ENCODE results near the gene NUB1.
"Not testable (repeated sequence)": the region's sequence is repeated elsewhere in the genome, so short reads cannot be mapped to it uniquely, and the experiment has no call there.

NUB1 gene

DNA sequence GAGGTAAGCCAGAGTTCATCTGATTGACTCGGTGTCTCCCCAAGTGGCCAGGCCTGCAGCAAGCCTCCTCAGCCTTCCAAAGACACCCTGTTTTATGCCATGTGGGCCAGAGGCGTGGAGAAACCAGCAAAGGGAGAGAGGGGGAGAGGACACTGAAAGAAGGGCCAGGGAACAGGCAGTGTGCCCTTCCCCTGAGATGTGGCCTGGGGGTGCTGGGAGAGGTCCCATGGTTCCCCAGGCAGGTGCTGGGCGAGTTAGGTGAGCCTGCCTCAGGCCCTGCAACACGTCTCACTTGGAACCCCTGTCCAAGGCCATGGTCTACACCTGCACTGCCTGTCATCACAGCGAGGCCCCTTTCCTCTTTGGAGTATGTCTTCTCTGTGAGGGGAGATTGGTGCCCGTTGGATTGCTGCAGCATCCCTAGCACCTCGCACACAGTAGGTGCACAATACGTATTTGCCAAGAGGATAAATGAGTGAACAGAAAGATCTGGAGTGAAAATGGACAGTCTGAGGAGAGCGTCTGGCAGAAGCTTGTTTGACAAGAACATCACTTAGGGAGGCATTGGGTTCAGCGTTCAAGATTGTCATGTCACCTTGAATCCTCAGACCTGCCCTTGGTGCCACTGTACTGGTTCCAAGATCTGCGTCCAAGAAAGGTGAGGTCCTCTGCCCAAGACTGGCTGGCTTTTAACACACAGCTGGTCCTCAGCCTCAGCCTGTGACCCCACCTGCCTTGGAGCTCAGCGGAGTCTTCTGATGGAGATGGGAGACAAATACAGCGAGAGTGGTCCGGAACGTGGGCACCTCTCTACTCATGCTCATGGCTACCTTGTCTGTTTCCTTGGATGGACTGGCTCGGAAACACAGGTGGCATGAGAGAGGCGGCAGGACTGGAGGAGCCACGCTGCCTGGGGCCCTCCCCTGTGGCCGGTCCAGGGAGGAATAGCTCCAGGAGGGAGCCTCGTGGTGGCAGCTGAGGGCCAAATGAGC is 39.8 kb upstream of the NUB1 start:
- Histone ChIP-seq H3F3A (ENCODE audit: control insufficient read depth, insufficient read depth) (no peaks in the 10 kb centered on the region), H4K20me1 (ENCODE audit: control insufficient read depth, insufficient read depth, low read depth, low read length) (no peaks in the 10 kb centered on the region), H3K27me3 (ENCODE audit: control insufficient read depth, low read length) (peaks cover 38% of the 10 kb centered on the region), H3K4me1 (ENCODE audit: control insufficient read depth, low read length) (peaks cover 9% of the 10 kb centered on the region), H3K4me2 (ENCODE audit: low read length) (no peak overlapping the region), H3K27ac (ENCODE audit: low read depth, low read length) (no peak overlapping the region), H3K9me2 (replicated peaks; ENCODE audit: control insufficient read depth, low read length) (no peaks in the 10 kb centered on the region), H3K9me3 (ENCODE audit: control insufficient read depth, insufficient read depth, low read length) (no peaks in the 10 kb centered on the region), H3K36me3 (ENCODE audit: control insufficient read depth, low read length) (no peaks in the 10 kb centered on the region), H3K4me3 (ENCODE audit: low read length) (no peak overlapping the region), H3K79me2 (ENCODE audit: control insufficient read depth, low read length) (no peaks in the 10 kb centered on the region)
- TF ChIP-seq EZH2phosphoT487 (IDR thresholded peaks at IDR 0.05; ENCODE audit: borderline replicate concordance, low read length) (no peak), CTCF (IDR thresholded peaks at IDR 0.05; ENCODE audit: low read depth, low read length, poor library complexity, severe bottlenecking) (no peak)

- H3K9me3 ChIP-seq (ENCODE audit: control insufficient read depth, insufficient read depth, low read length); H4K20me1 ChIP-seq (ENCODE audit: control insufficient read depth, insufficient read depth, low read depth, low read length); H3K4me1 ChIP-seq (ENCODE audit: control insufficient read depth, low read length); H3K79me2 ChIP-seq (ENCODE audit: control insufficient read depth, low read length); H3K27ac ChIP-seq (ENCODE audit: low read depth, low read length); H3F3A ChIP-seq (ENCODE audit: control insufficient read depth, insufficient read depth); H3K36me3 ChIP-seq (ENCODE audit: control insufficient read depth, low read length); H3K4me2 ChIP-seq (ENCODE audit: low read length); H3K9me2 ChIP-seq (replicated peaks; ENCODE audit: control insufficient read depth, low read length); H3K4me3 ChIP-seq (ENCODE audit: low read length): not testable (repeated sequence)
- H3K27me3 ChIP-seq (ENCODE audit: control insufficient read depth, low read length), result peaks cover 47% of the 10 kb centered on the region
Measured at GRCh38 chr7:151304251-151304650, 37.4 kb upstream of the NUB1 start.

DNA sequence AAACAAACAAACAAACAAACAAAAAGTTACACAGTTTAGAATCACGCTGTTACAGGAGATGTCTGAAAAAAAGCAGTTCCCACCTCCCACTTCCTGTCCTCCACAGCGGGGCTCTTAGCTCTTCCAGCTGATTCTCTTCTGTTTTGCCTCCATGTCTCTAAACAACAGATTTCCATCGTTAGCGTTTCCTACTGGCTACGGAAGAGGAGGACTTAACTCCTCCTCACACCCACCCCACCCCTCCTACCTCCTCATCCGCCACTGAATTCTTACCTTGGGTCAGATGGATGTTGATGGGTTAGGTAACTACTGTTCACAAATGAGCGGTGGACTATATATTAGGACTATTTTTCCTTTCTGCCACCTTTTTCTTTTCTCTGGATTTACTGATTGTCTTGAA is 36.8 kb upstream of the NUB1 start:
- Histone ChIP-seq H3K4me2 (ENCODE audit: low read length) (no peak overlapping the region), H3K4me3 (ENCODE audit: low read length) (no peak overlapping the region)
- TF ChIP-seq CTCF (IDR thresholded peaks at IDR 0.05; ENCODE audit: low read depth, low read length, poor library complexity, severe bottlenecking) (no peak), EZH2phosphoT487 (IDR thresholded peaks at IDR 0.05; ENCODE audit: borderline replicate concordance, low read length) (no peak)

DNA sequence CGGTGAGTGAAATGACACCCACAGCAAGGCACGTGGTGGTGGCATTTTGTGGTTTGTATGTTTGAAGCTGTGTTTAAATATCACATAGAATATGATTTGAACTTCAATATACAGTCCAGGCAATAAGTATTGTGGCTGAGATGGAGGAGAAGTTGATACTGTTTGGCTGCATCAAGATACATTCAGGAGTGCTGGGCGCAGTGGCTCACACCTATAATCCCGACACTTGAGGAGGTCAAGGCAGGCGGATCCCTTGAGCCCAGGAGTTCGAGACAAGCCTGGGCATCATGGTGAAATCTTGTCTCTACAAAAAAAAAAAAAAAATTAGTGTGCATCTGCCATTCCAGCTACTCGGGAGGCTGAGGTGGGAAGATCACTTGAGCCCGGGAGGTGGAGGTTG is 35.2 kb upstream of the NUB1 start:
- TF ChIP-seq CTCF (IDR thresholded peaks at IDR 0.05; ENCODE audit: low read depth, low read length, poor library complexity, severe bottlenecking) (no peak), EZH2phosphoT487 (IDR thresholded peaks at IDR 0.05; ENCODE audit: borderline replicate concordance, low read length) (no peak)
- H3K9me3 ChIP-seq (ENCODE audit: control insufficient read depth, insufficient read depth, low read length), result peaks cover 4% of the 10 kb centered on the region; the same call in 1 of the 2 replicates
- no peak overlapping the region for H3K4me2 ChIP-seq (ENCODE audit: low read length)
- H3K9me2 ChIP-seq (replicated peaks; ENCODE audit: control insufficient read depth, low read length), result no peaks in the 10 kb centered on the region
- H3F3A ChIP-seq (ENCODE audit: control insufficient read depth, insufficient read depth), result no peaks in the 10 kb centered on the region
- no peaks in the 10 kb centered on the region for H3K36me3 ChIP-seq (ENCODE audit: control insufficient read depth, low read length)
- no peaks in the 10 kb centered on the region for H3K79me2 ChIP-seq (ENCODE audit: control insufficient read depth, low read length)
- H3K27ac ChIP-seq (ENCODE audit: low read depth, low read length), result no peak overlapping the region
- peaks cover 45% of the 10 kb centered on the region for H3K27me3 ChIP-seq (ENCODE audit: control insufficient read depth, low read length)
- H3K4me3 ChIP-seq (ENCODE audit: low read length), result no peak overlapping the region
- peaks cover 9% of the 10 kb centered on the region for H3K4me1 ChIP-seq (ENCODE audit: control insufficient read depth, low read length)
- no peaks in the 10 kb centered on the region for H4K20me1 ChIP-seq (ENCODE audit: control insufficient read depth, insufficient read depth, low read depth, low read length)

More for the DNA sequence above, 36.8 kb upstream of the NUB1 start:
- H3K27me3 ChIP-seq (ENCODE audit: control insufficient read depth, low read length), result peaks cover 47% of the 10 kb centered on the region
- H3K79me2 ChIP-seq (ENCODE audit: control insufficient read depth, low read length), result no peaks in the 10 kb centered on the region
- H3K9me2 ChIP-seq (replicated peaks; ENCODE audit: control insufficient read depth, low read length), result no peaks in the 10 kb centered on the region
- no peaks in the 10 kb centered on the region for H3F3A ChIP-seq (ENCODE audit: control insufficient read depth, insufficient read depth)
- no peak overlapping the region for H3K27ac ChIP-seq (ENCODE audit: low read depth, low read length)
- peaks cover 9% of the 10 kb centered on the region for H3K4me1 ChIP-seq (ENCODE audit: control insufficient read depth, low read length)
- no peaks in the 10 kb centered on the region for H3K9me3 ChIP-seq (ENCODE audit: control insufficient read depth, insufficient read depth, low read length)
- H4K20me1 ChIP-seq (ENCODE audit: control insufficient read depth, insufficient read depth, low read depth, low read length), result no peaks in the 10 kb centered on the region
- H3K36me3 ChIP-seq (ENCODE audit: control insufficient read depth, low read length), result no peaks in the 10 kb centered on the region
